K562 (cell line): Measurements from ENCODE around the gene LRP1. TPM values are rescaled to one million over a fixed set of nuclear protein-coding genes. Genes with fewer than 3 reads are reported as not detected.

Experiments used
- ETV1 ChIP-seq: fragments of 450-650 bp; conservative IDR thresholded peaks from 2 replicates; pipeline ENCODE4 v1.6.1; 2016; ENCODE audit warnings: missing genetic modification characterization, control low read depth, low read depth, missing compliant biosample characterization
- KLF13 ChIP-seq: fragments of 450-650 bp; IDR thresholded peaks from 2 replicates; pipeline ENCODE4 v1.6.1; 2016; ENCODE audit warnings: missing genetic modification characterization, low read depth, mild to moderate bottlenecking, missing compliant biosample characterization, moderate library complexity, borderline replicate concordance
- MAZ ChIP-seq, 2 experiments: fragments of 450-650 bp in 1 of 2; sonication (generic) in 1 of 2; formaldehyde crosslinking; IDR thresholded peaks in 1 of 2; conservative IDR thresholded peaks in 1 of 2; 2 replicates each; pipeline versions ENCODE4 v1.4.0 to v1.5.0; 2020; ENCODE audit warnings: mild to moderate bottlenecking in 1 of 2, missing genetic modification reagents in 1 of 2
- MGA ChIP-seq: fragments of 450-650 bp; IDR thresholded peaks from 2 replicates; pipeline ENCODE4 v1.6.1; 2016; ENCODE audit warnings: mild to moderate bottlenecking, moderate library complexity
- PRPF4 ChIP-seq: fragments of 200-400 bp; formaldehyde crosslinking; IDR thresholded peaks from one replicate; pipeline ENCODE4 v1.6.1; 2017; ENCODE audit warnings: low read length, low read depth, mild to moderate bottlenecking; ENCODE audit not compliant: insufficient read depth, poor library complexity, severe bottlenecking
- PYGO2 ChIP-seq: fragments of 450-650 bp; IDR thresholded peaks from 2 replicates; pipeline ENCODE4 v1.6.1; 2016; ENCODE audit warnings: mild to moderate bottlenecking, missing genetic modification characterization, moderate library complexity, missing compliant biosample characterization
- SIRT6 ChIP-seq: IDR thresholded peaks from one replicate; pipeline ENCODE4 v1.6.1; 2012; ENCODE audit warnings: low read depth, mild to moderate bottlenecking, control low read depth, inconsistent platforms, low read length, moderate library complexity
- SREBF2 ChIP-seq: sonication (generic); formaldehyde crosslinking; IDR thresholded peaks from 2 replicates; pipeline ENCODE4 v1.4.0; 2020; ENCODE audit warnings: mild to moderate bottlenecking, missing genetic modification reagents
- TCF3 ChIP-seq: sonication (generic); formaldehyde crosslinking; IDR thresholded peaks from 2 replicates; pipeline ENCODE4 v1.4.0; 2020; ENCODE audit warnings: mild to moderate bottlenecking, missing genetic modification reagents
- ZEB2 ChIP-seq: fragments of 450-650 bp; IDR thresholded peaks from 2 replicates; pipeline ENCODE4 v1.6.1; 2016
- ZKSCAN8 ChIP-seq: fragments of 200-800 bp; sonication (Bioruptor generic); IDR thresholded peaks from 2 replicates; pipeline ENCODE4 v1.6.1; 2016; ENCODE audit warnings: missing genetic modification characterization, missing compliant biosample characterization
- polyA plus RNA-seq, 8 experiments: library from polyadenylated mRNA; depleted of rRNA in 4 of 8; stranded (reverse) in 5 of 8; unstranded in 3 of 8; fragments of >200 nt; fragmentation: Nextera tagmentation in 2 of 8; fragmentation: Illumina TruSeq in 1 of 8; extraction: Ambion mirVana in 2 of 8; extraction: Trizol in 1 of 8; gene quantifications; 2 replicates each; pipeline versions ENCODE4 v1.2.1 to v1.2.3, GENCODE V29; 2011 to 2014; ENCODE audit warnings: inconsistent platforms in 1 of 8, missing spikeins in 1 of 8
- total RNA-seq, 7 experiments: library from RNA; depleted of rRNA in 6 of 7; stranded (reverse); fragments of >200 nt in 6 of 7; fragmentation: Illumina TruSeq in 2 of 7; extraction: Trizol in 2 of 7; gene quantifications; 2 replicates each; pipeline versions ENCODE4 v1.2.1 to v1.2.3, GENCODE V29; 2011 to 2021; ENCODE audit warnings: low replicate concordance in 1 of 7
- TF ChIP-seq, protein P1 (sequence below): fragments of 250-450 bp; sonication (Bioruptor Pico); IDR thresholded peaks from 2 replicates; pipeline ENCODE4 v1.8.0; 2022; ENCODE audit warnings: moderate library complexity, mild to moderate bottlenecking, inconsistent platforms

LRP1 gene
- total and polyA plus RNA-seq, 9 of the 15 experiments (the other 6 are each of a cell fraction or from before 2014, with no cell fraction given) = 0.04 to 0.64 (median 0.19) TPM; not detected in 2

GRCh38 chr12:57111031-57111734 lies 17.1 kb upstream of the LRP1 start, which contains the start of gene STAT6 (continued):
- 0 out of 2 replicates have a peak, but pooled peaks have one; percentile 6 for TF ChIP-seq MGA
- TF ChIP-seq MAZ (CRISPR knock-in tag; conservative IDR thresholded peaks at IDR 0.05 in 1 of 2, IDR thresholded peaks at IDR 0.05 in 1 of 2) = no peak; a peak in 1 of 4 replicates
- no peak for TF ChIP-seq ZKSCAN8 (CRISPR knock-in tag)
- TF ChIP-seq ZEB2 = peak; percentile 61; the same call in 1 of the 2 replicates
- TF ChIP-seq KLF13 (tag) = no peak
- no peak for TF ChIP-seq PYGO2
- no peak for TF ChIP-seq SIRT6
- TF ChIP-seq ETV1 (tag) = peak; percentile 73; the same call in 1 of the 2 replicates
- no peak for TF ChIP-seq SREBF2 (CRISPR knock-in tag)
- no peak for TF ChIP-seq PRPF4
- TF ChIP-seq TCF3 (CRISPR knock-in tag) = no peak
- TF ChIP-seq, protein P1, sequence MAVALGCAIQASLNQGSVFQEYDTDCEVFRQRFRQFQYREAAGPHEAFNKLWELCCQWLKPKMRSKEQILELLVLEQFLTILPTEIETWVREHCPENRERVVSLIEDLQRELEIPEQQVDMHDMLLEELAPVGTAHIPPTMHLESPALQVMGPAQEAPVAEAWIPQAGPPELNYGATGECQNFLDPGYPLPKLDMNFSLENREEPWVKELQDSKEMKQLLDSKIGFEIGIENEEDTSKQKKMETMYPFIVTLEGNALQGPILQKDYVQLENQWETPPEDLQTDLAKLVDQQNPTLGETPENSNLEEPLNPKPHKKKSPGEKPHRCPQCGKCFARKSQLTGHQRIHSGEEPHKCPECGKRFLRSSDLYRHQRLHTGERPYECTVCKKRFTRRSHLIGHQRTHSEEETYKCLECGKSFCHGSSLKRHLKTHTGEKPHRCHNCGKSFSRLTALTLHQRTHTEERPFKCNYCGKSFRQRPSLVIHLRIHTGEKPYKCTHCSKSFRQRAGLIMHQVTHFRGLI (CRISPR knock-in tag) = no peak
